ENCODE data around the gene IST1. TPM values are rescaled to one million over a fixed set of nuclear protein-coding genes. Genes with fewer than 3 reads are reported as not detected.

The IST1 gene
- total RNA-seq, 1 donor from 2014 or later, result 116 TPM

DNA sequence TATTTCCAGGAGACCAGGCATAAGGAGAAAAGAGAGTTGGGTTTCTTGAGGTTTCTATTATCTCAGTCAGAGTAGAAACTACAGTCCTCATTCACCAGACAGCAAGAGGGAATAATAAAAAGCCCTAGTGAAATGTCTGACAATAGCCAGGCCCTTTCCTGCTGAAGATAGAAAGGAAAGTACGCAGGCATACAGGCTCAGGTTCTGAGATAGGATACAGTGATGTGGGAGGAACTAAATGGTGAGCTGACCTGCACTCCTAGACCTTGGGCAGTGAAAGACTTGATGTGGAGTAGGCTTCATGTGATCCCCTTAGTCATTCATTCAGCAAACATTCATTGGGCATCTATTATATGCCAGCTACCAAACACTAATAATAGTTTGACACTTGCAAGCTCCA is 26.2 kb upstream of the IST1 start:
- intact Hi-C loops (cut with DNase I), result no loop called here
- TF ChIP-seq, protein P1, sequence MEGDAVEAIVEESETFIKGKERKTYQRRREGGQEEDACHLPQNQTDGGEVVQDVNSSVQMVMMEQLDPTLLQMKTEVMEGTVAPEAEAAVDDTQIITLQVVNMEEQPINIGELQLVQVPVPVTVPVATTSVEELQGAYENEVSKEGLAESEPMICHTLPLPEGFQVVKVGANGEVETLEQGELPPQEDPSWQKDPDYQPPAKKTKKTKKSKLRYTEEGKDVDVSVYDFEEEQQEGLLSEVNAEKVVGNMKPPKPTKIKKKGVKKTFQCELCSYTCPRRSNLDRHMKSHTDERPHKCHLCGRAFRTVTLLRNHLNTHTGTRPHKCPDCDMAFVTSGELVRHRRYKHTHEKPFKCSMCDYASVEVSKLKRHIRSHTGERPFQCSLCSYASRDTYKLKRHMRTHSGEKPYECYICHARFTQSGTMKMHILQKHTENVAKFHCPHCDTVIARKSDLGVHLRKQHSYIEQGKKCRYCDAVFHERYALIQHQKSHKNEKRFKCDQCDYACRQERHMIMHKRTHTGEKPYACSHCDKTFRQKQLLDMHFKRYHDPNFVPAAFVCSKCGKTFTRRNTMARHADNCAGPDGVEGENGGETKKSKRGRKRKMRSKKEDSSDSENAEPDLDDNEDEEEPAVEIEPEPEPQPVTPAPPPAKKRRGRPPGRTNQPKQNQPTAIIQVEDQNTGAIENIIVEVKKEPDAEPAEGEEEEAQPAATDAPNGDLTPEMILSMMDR (IDR thresholded peaks at IDR 0.05), result no peak
- no peaks in the 10 kb centered on the region for H3K9me3 ChIP-seq
- peaks cover 24 to 35% of the 10 kb centered on the region in 2 donors for H3K36me3 ChIP-seq
- H3K27me3 ChIP-seq, result no peaks in the 10 kb centered on the region
- DNase-seq (ENCODE audit: low spot score in 2 of 2), result no peak
- H3K27ac ChIP-seq, result no peak overlapping the region
- H3K4me1 ChIP-seq, result no peaks in the 10 kb centered on the region
- no peak overlapping the region for H3K4me3 ChIP-seq

DNA sequence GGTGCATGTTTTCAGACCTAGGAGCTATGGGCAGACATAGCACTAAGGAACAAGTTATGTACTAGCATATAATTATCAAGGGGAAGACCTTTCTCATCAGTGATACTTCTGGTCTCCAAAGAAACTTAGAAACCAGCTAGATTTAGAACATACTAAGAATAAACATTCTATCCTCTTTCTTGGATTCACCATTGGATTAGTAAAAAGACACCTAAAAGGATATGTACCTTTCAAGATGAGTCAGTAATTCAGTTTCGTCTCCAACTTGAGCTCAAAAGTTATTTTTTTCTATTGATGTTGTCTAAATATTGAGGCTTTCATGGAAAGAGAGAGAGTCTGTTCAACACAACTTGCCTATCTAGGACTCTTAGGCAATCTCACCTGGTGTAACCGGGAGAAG is 24.5 kb upstream of the IST1 start:
- no peak overlapping the region for H3K27ac ChIP-seq
- H3K4me1 ChIP-seq, result no peaks in the 10 kb centered on the region
- DNase-seq (ENCODE audit: low spot score in 2 of 2), result no peak
- peaks cover 17 to 32% of the 10 kb centered on the region in 2 donors for H3K36me3 ChIP-seq
- no peaks in the 10 kb centered on the region for H3K27me3 ChIP-seq
- H3K4me3 ChIP-seq, result no peak overlapping the region
- intact Hi-C loops (cut with DNase I), result no loop called here
- TF ChIP-seq, protein P1 (IDR thresholded peaks at IDR 0.05), result no peak
- no peaks in the 10 kb centered on the region for H3K9me3 ChIP-seq

DNA sequence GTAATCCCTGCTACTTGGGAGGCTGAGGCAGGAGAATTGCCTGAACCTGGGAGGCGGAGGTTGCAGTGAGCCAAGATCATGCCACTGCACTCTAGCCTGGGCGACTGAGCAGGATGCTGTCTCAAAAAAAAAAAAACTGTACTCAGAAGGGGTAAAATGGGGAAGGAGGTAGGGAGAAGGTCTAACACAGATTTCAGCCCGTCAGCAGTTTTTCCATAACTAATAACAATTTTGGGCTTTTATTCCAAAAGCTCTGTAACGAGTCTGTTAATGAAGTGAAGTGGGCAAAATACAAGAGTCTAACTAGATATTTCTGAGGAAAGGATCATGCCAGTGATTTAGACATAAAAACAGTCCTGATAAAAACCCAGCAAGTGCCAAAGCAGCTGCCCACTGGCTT is 22.1 kb upstream of the IST1 start:
- TF ChIP-seq, protein P1 (IDR thresholded peaks at IDR 0.05), result no peak
- H3K9me3 ChIP-seq, result no peaks in the 10 kb centered on the region
- H3K27ac ChIP-seq, result no peak overlapping the region
- no peaks in the 10 kb centered on the region for H3K4me1 ChIP-seq
- no peak for DNase-seq (ENCODE audit: low spot score in 2 of 2)
- peaks cover 16 to 24% of the 10 kb centered on the region in 2 donors for H3K36me3 ChIP-seq
- H3K27me3 ChIP-seq, result no peaks in the 10 kb centered on the region
- intact Hi-C loops (cut with DNase I), result no loop called here
- no peak overlapping the region for H3K4me3 ChIP-seq

DNA sequence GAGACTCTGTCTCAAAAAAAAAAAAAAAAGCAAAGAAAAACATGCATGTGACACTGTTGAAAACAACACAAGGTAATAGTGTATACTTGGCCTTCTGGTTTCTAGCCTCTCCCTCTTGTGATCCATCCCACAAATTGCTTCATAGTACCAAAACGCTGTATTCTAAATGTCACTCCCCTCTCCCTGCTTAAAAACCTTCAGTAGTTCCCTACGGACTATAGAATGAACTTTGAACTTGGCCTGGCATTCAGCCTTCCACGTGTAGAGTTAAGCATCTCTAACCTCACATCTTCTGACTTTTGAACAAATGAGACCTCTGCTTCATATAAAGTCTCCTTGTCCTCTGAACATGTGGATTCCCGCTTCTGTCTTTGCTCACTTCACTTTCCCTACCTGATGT is 16.4 kb upstream of the IST1 start:
- peaks cover 13 to 48% of the 10 kb centered on the region in 2 donors for H3K36me3 ChIP-seq
- TF ChIP-seq, protein P1 (IDR thresholded peaks at IDR 0.05), result no peak
- intact Hi-C loops (cut with DNase I), result no loop called here

DNA sequence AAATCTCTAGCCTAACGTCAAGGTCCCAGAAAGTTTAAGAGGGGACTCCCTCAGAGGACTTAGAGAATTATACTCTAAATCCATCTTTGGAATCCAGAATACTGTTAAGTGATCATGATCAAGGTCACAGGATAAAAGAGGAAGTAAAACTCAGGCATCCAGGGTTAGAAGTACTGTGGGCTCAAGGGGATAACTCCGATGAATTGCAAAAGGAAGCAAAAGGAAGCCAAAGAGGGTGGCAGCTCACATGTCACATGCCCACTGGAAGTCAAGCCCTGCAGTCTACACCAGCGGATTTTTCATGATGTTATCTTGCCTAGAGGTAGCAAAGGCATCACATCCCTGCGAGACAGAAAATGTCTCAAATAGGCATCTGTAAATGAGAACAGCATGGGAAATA is 15.2 kb upstream of the IST1 start:
- Histone ChIP-seq H3K4me3 (no peak overlapping the region), H3K4me1 (peaks cover 0 to 4% of the 10 kb centered on the region in 2 donors), H3K36me3 (peaks cover 11 to 37% of the 10 kb centered on the region in 2 donors), H3K9me3 (no peaks in the 10 kb centered on the region), H3K27ac (no peak overlapping the region), H3K27me3 (no peaks in the 10 kb centered on the region)
- DNase-seq (ENCODE audit: low spot score in 2 of 2), result no peak
- intact Hi-C loops (cut with DNase I), result loop anchor here (5.0 kb wide), 1 partner anchor 47 kb away; no protein-coding TSS in a partner anchor
- TF ChIP-seq, protein P1 (IDR thresholded peaks at IDR 0.05), result no peak

More for the DNA sequence above, 16.4 kb upstream of the IST1 start:
- no peak for DNase-seq (ENCODE audit: low spot score in 2 of 2)
- Histone ChIP-seq H3K27me3 (no peaks in the 10 kb centered on the region), H3K4me3 (no peak overlapping the region), H3K27ac (no peak overlapping the region), H3K4me1 (peaks cover 0 to 2% of the 10 kb centered on the region in 2 donors), H3K9me3 (no peaks in the 10 kb centered on the region)

All from ascending aorta (tissue), 2 donors.